HT1080 (cell line): ENCODE results near the gene POLD2. TPM values are rescaled to one million over a fixed set of nuclear protein-coding genes. Genes with fewer than 3 reads are reported as not detected.

Experiments
- DNase-seq: peaks from one replicate; pipeline ENCODE4 v3.0.0-alpha.2; 2015; ENCODE audit warnings: low read depth
- total RNA-seq: library from RNA; depleted of rRNA; stranded (reverse); fragments of >200 nt; shearing (Covaris generic); gene quantifications from 2 replicates; pipeline ENCODE4 v1.2.3, GENCODE V29; 2014

Gene POLD2
- total RNA-seq, 1 experiment from 2014 or later: 192 TPM

GRCh38 chr7:44102846-44103565 lies 20.3 kb downstream of the POLD2 start:
- no peak for DNase-seq

- peak; percentile 54 for DNase-seq
These were observed 21.1 kb downstream of the POLD2 start for GRCh38 chr7:44101966-44102845.

GRCh38 chr7:44101303-44101965 lies 21.9 kb downstream of the POLD2 start:
- DNase-seq: no peak

GRCh38 chr7:44100458-44101302 lies 22.7 kb downstream of the POLD2 start:
- DNase-seq: no peak

- no peak for DNase-seq
These were observed 23.7 kb downstream of the POLD2 start for GRCh38 chr7:44099669-44100068.

- no peak for DNase-seq
These were observed 25.0 kb downstream of the POLD2 start for GRCh38 chr7:44098092-44099068.

- DNase-seq: no peak
These were observed 26.1 kb downstream of the POLD2 start for GRCh38 chr7:44097064-44097932.

GRCh38 chr7:44096326-44096881 lies 26.9 kb downstream of the POLD2 start:
- DNase-seq: no peak

- DNase-seq: no peak
These were observed 27.6 kb downstream of the POLD2 start for GRCh38 chr7:44095781-44096180.

GRCh38 chr7:44094883-44095592 lies 28.3 kb downstream of the POLD2 start:
- no peak for DNase-seq

GRCh38 chr7:44094365-44094764 lies 29.0 kb downstream of the POLD2 start:
- DNase-seq: no peak

GRCh38 chr7:44093102-44093641 lies 30.2 kb downstream of the POLD2 start:
- DNase-seq: no peak

- DNase-seq: peak; percentile 94
These were observed 35.2 kb downstream of the POLD2 start for GRCh38 chr7:44087911-44088838.

- DNase-seq: no peak
These were observed 36.7 kb downstream of the POLD2 start for GRCh38 chr7:44086627-44087026.

GRCh38 chr7:44085546-44085945 lies 37.8 kb downstream of the POLD2 start:
- no peak for DNase-seq

- no peak for DNase-seq
These were observed 38.6 kb downstream of the POLD2 start for GRCh38 chr7:44084701-44085100.
